Tibial nerve (tissue), 4 donors: ENCODE data around the gene MERTK.
"Not testable (repeated sequence)": the region's sequence is repeated elsewhere in the genome, so short reads cannot be mapped to it uniquely, and the experiment has no call there.

ENCODE experiments used
- EP300 ChIP-seq, 2 donors: sonication (generic); formaldehyde crosslinking; IDR thresholded peaks; one replicate each; pipeline ENCODE4 v1.6.1; 2017; ENCODE audit warnings: antibody characterized with exemption in 2 of 2, mild to moderate bottlenecking in 1 of 2
- POLR2A ChIP-seq, 2 donors: fragments of 450-650 bp; IDR thresholded peaks; one replicate each; pipeline ENCODE4 v1.6.1; 2017; ENCODE audit warnings: antibody characterized with exemption in 2 of 2, mild to moderate bottlenecking in 2 of 2, moderate library complexity in 2 of 2
- TF ChIP-seq, protein P1 (sequence below), 5 experiments: fragments of 200-600 bp in 3 of 5; fragments of 450-650 bp in 2 of 5; sonication (generic) in 3 of 5; IDR thresholded peaks; one replicate each; pipeline ENCODE4 v1.5.1; 2016 to 2019; ENCODE audit warnings: antibody characterized with exemption in 5 of 5, mild to moderate bottlenecking in 3 of 5, moderate library complexity in 2 of 5

GRCh38 chr2:112069794-112070193 is 171.4 kb downstream of the MERTK start:
- TF ChIP-seq, protein P1, sequence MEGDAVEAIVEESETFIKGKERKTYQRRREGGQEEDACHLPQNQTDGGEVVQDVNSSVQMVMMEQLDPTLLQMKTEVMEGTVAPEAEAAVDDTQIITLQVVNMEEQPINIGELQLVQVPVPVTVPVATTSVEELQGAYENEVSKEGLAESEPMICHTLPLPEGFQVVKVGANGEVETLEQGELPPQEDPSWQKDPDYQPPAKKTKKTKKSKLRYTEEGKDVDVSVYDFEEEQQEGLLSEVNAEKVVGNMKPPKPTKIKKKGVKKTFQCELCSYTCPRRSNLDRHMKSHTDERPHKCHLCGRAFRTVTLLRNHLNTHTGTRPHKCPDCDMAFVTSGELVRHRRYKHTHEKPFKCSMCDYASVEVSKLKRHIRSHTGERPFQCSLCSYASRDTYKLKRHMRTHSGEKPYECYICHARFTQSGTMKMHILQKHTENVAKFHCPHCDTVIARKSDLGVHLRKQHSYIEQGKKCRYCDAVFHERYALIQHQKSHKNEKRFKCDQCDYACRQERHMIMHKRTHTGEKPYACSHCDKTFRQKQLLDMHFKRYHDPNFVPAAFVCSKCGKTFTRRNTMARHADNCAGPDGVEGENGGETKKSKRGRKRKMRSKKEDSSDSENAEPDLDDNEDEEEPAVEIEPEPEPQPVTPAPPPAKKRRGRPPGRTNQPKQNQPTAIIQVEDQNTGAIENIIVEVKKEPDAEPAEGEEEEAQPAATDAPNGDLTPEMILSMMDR (IDR thresholded peaks at IDR 0.05), result not testable (repeated sequence)
- not testable (repeated sequence) for TF ChIP-seq POLR2A, EP300 (IDR thresholded peaks at IDR 0.05)
